ENCODE results near the gene GLYAT.

GLYAT gene, protein sequence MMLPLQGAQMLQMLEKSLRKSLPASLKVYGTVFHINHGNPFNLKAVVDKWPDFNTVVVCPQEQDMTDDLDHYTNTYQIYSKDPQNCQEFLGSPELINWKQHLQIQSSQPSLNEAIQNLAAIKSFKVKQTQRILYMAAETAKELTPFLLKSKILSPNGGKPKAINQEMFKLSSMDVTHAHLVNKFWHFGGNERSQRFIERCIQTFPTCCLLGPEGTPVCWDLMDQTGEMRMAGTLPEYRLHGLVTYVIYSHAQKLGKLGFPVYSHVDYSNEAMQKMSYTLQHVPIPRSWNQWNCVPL
- long read RNA-seq: 0 reads

DNA sequence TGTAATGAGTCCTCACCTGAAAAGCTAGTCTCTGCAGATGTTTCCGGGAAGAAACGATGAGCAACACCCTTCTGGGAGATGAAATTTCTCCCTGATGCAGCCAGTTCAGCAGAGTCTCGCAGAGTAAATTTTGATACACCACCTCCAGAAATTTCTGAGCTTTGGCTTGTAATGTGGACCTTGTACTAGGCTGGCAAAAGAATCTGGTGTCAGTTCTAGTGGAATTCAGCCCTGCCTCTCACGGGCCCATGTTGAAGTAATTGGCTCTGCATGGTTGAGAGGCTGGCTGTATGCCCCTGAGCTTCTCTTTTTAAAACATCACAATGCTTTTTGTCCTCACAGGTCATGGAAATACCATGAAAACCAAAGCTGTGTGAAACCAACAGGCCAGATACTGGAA, at the start of gene GLYAT:
GLYAT (minus strand) TSS at position 125 of the 400 bp plus-strand sequence. CDS start 7,447 bp downstream, outside the sequence.
- no peak for DNase-seq (ENCODE audit: low read depth in 1 of 2, low spot score in 1 of 2)
- H3K27me3 ChIP-seq (ENCODE audit: insufficient read depth, poor library complexity, severe bottlenecking): no peaks in the 10 kb centered on the region
- no peak for TF ChIP-seq REST (IDR thresholded peaks at IDR 0.05; ENCODE audit: insufficient replicate concordance, low read depth)
- TF ChIP-seq, protein P1, sequence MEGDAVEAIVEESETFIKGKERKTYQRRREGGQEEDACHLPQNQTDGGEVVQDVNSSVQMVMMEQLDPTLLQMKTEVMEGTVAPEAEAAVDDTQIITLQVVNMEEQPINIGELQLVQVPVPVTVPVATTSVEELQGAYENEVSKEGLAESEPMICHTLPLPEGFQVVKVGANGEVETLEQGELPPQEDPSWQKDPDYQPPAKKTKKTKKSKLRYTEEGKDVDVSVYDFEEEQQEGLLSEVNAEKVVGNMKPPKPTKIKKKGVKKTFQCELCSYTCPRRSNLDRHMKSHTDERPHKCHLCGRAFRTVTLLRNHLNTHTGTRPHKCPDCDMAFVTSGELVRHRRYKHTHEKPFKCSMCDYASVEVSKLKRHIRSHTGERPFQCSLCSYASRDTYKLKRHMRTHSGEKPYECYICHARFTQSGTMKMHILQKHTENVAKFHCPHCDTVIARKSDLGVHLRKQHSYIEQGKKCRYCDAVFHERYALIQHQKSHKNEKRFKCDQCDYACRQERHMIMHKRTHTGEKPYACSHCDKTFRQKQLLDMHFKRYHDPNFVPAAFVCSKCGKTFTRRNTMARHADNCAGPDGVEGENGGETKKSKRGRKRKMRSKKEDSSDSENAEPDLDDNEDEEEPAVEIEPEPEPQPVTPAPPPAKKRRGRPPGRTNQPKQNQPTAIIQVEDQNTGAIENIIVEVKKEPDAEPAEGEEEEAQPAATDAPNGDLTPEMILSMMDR (IDR thresholded peaks at IDR 0.05; ENCODE audit: insufficient read depth, low read length): no peak
- no peak for TF ChIP-seq GABPA (IDR thresholded peaks at IDR 0.05; ENCODE audit: low read depth)
- TF ChIP-seq SPI1 (IDR thresholded peaks at IDR 0.05; ENCODE audit: borderline replicate concordance, low read depth): no peak
- TF ChIP-seq POLR2AphosphoS5 (IDR thresholded peaks at IDR 0.05; ENCODE audit: low read depth): no peak
- no peak within 1 kb of the TSS for H3K4me3 ChIP-seq (replicated peaks; ENCODE audit: insufficient read depth, low read length)
- H3K27ac ChIP-seq (replicated peaks): no peak within 1 kb of the TSS

DNA sequence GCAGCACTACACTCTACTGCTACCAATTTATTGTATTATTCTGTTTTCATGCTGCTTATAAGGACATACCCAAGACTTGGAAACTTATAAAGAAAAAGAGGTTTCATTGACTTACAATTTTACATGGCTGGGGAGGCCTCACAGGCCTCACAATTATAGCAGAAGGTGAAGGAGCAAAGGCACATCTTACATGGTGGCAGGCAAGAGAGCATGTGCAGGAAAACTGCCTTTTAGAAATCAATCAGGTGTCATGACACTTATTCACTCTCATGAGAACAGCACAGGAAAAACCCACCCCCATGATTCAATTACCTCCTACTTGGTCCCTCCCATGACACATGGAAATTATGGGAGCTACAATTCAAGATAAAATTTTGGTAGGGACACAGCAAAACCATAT, 49.6 kb upstream of the GLYAT start:
- Histone ChIP-seq H3K27ac (replicated peaks) (no peak overlapping the region), H3K4me3 (replicated peaks; ENCODE audit: insufficient read depth, low read length) (no peak overlapping the region), H3K27me3 (ENCODE audit: insufficient read depth, poor library complexity, severe bottlenecking) (no peaks in the 10 kb centered on the region)
- no peak for DNase-seq (ENCODE audit: low read depth in 1 of 2, low spot score in 1 of 2)
- TF ChIP-seq REST (IDR thresholded peaks at IDR 0.05; ENCODE audit: insufficient replicate concordance, low read depth) (no peak), POLR2AphosphoS5 (IDR thresholded peaks at IDR 0.05; ENCODE audit: low read depth) (no peak), SPI1 (IDR thresholded peaks at IDR 0.05; ENCODE audit: borderline replicate concordance, low read depth) (no peak)
- TF ChIP-seq, protein P1 (IDR thresholded peaks at IDR 0.05; ENCODE audit: insufficient read depth, low read length): no peak

DNA sequence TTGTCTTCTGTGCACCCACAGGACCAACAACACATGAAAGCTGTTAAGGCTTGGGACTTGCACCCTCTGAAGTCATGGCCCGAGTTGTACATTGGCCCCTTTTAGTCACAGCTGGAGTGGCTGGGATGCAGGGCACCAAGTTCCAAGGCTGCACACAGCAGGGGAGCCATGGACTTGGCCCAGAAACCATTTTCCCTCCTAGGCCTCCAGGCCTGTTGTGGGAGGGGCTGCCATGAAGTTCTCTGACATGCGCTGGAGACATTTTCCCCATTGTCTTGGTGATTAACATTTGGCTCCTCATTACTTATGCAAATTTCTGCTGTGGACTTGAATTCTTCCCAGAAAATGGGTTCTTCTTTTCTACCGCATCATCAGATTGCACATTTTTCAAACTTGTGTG, 48.8 kb upstream of the GLYAT start:
- no peak for DNase-seq (ENCODE audit: low read depth in 1 of 2, low spot score in 1 of 2)
- no peak overlapping the region for H3K27ac ChIP-seq (replicated peaks)
- no peak for TF ChIP-seq POLR2AphosphoS5 (IDR thresholded peaks at IDR 0.05; ENCODE audit: low read depth)
- TF ChIP-seq, protein P1 (IDR thresholded peaks at IDR 0.05; ENCODE audit: insufficient read depth, low read length): no peak
- no peaks in the 10 kb centered on the region for H3K27me3 ChIP-seq (ENCODE audit: insufficient read depth, poor library complexity, severe bottlenecking)
- no peak overlapping the region for H3K4me3 ChIP-seq (replicated peaks; ENCODE audit: insufficient read depth, low read length)
